ENCODE results near the gene ATP5ME.
"Not testable (repeated sequence)": the region's sequence is repeated elsewhere in the genome, so short reads cannot be mapped to it uniquely, and the experiment has no call there.

Gene ATP5ME

DNA sequence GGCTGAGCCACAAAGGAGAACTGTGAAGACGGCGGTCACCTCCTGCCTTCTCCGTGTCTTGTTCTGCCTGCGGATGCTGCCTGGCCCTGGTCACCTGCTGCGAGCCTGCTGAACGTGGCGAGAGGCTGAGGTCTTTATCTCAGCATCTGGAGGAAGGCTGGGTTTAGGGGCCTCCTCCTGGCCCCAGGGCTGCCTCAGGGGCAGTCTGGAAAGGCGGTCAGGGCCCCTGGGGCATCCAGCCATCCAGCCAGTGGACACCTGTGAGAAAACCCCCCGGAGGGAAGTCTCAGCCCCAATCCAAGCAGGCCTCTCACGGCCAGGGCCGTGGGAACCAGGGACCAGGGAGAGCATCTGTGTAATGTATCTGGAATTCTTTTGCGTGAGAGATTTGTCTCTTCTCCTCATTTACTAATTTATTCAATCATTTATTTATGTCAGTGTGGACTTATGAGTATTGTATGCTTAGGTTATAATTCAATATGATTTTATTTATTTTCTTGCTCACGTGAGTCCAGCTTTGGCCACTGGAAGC lies 37.4 kb downstream of the ATP5ME start:
- H3K27ac ChIP-seq (ENCODE audit: low read depth, low read length) = no peak overlapping the region
- H3K9me2 ChIP-seq (replicated peaks; ENCODE audit: insufficient read depth, low read length) = no peaks in the 10 kb centered on the region
- no peaks in the 10 kb centered on the region for H3F3A ChIP-seq (ENCODE audit: insufficient read depth)
- H3K9me3 ChIP-seq (ENCODE audit: insufficient read depth, low read length) = no peaks in the 10 kb centered on the region
- H3K79me2 ChIP-seq (ENCODE audit: insufficient read depth, low read length) = no peaks in the 10 kb centered on the region
- H3K27me3 ChIP-seq (ENCODE audit: low read length) = no peaks in the 10 kb centered on the region
- H3K36me3 ChIP-seq (ENCODE audit: low read length) = no peaks in the 10 kb centered on the region
- no peak overlapping the region for H3K4me2 ChIP-seq (ENCODE audit: low read depth, low read length, poor library complexity, severe bottlenecking)
- H3K9ac ChIP-seq (ENCODE audit: low read length) = no peak overlapping the region
- TF ChIP-seq, protein P1, sequence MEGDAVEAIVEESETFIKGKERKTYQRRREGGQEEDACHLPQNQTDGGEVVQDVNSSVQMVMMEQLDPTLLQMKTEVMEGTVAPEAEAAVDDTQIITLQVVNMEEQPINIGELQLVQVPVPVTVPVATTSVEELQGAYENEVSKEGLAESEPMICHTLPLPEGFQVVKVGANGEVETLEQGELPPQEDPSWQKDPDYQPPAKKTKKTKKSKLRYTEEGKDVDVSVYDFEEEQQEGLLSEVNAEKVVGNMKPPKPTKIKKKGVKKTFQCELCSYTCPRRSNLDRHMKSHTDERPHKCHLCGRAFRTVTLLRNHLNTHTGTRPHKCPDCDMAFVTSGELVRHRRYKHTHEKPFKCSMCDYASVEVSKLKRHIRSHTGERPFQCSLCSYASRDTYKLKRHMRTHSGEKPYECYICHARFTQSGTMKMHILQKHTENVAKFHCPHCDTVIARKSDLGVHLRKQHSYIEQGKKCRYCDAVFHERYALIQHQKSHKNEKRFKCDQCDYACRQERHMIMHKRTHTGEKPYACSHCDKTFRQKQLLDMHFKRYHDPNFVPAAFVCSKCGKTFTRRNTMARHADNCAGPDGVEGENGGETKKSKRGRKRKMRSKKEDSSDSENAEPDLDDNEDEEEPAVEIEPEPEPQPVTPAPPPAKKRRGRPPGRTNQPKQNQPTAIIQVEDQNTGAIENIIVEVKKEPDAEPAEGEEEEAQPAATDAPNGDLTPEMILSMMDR (IDR thresholded peaks at IDR 0.05; ENCODE audit: insufficient read depth, low read length, poor library complexity, severe bottlenecking) = no peak
- TF ChIP-seq EZH2phosphoT487 (conservative IDR thresholded peaks at IDR 0.05; ENCODE audit: low read length) = no peak
- H4K20me1 ChIP-seq (ENCODE audit: low read depth, low read length) = no peaks in the 10 kb centered on the region
- no peak overlapping the region for H3K4me3 ChIP-seq (ENCODE audit: insufficient read depth, low read length, poor library complexity, severe bottlenecking)
- no peak overlapping the region for H2AFZ ChIP-seq (ENCODE audit: low read depth, low read length, severe bottlenecking)

DNA sequence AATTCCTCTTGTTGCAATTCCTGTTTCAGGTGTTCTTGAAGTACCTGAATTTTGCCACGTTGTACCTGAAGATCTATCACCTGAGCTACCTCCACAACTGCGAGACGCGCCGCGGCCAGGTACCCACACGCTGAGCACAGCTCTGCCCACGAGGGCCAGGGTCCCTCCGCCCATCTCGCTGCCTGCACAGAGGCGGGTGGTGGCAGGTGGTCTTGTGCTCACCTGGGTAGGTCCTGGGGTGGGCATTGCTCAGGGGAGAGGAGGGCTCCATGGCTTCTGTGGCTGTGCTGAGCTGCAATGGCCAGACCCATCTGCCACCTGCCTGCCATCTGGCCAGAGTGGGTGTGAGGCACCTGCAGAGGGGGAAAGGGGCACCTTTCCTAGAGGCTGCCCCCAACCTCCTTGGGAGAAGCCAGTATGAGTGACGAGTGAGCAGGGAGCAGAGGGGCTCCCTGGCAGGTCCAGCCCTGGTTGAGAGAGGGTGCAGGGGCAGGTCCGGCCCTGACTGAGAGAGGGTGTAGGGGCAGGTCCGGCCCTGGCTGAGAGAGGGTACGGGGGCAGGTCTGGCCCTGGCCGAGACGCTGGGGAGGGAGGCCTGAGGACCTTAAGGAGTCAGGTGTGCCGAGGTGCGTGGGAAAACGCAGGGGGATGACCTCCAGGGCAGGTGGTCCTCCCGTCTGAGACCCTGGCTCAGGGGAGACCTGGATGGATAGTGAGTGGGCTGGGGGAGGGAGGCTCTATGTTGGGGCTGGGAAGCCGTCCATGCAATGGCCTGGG lies 38.0 kb downstream of the ATP5ME start:
- H3K36me3 ChIP-seq (ENCODE audit: low read length) = no peaks in the 10 kb centered on the region
- TF ChIP-seq EZH2phosphoT487 (conservative IDR thresholded peaks at IDR 0.05; ENCODE audit: low read length) = no peak
- TF ChIP-seq, protein P1 (IDR thresholded peaks at IDR 0.05; ENCODE audit: insufficient read depth, low read length, poor library complexity, severe bottlenecking) = no peak
- no peak overlapping the region for H3K4me2 ChIP-seq (ENCODE audit: low read depth, low read length, poor library complexity, severe bottlenecking)
- no peak overlapping the region for H2AFZ ChIP-seq (ENCODE audit: low read depth, low read length, severe bottlenecking)
- H4K20me1 ChIP-seq (ENCODE audit: low read depth, low read length) = no peaks in the 10 kb centered on the region
- H3K9me2 ChIP-seq (replicated peaks; ENCODE audit: insufficient read depth, low read length) = no peaks in the 10 kb centered on the region
- no peaks in the 10 kb centered on the region for H3K9me3 ChIP-seq (ENCODE audit: insufficient read depth, low read length)
- H3K27ac ChIP-seq (ENCODE audit: low read depth, low read length) = no peak overlapping the region
- H3K79me2 ChIP-seq (ENCODE audit: insufficient read depth, low read length) = no peaks in the 10 kb centered on the region
- no peaks in the 10 kb centered on the region for H3K27me3 ChIP-seq (ENCODE audit: low read length)
- H3F3A ChIP-seq (ENCODE audit: insufficient read depth) = no peaks in the 10 kb centered on the region
- no peak overlapping the region for H3K4me3 ChIP-seq (ENCODE audit: insufficient read depth, low read length, poor library complexity, severe bottlenecking)
- no peak overlapping the region for H3K9ac ChIP-seq (ENCODE audit: low read length)

DNA sequence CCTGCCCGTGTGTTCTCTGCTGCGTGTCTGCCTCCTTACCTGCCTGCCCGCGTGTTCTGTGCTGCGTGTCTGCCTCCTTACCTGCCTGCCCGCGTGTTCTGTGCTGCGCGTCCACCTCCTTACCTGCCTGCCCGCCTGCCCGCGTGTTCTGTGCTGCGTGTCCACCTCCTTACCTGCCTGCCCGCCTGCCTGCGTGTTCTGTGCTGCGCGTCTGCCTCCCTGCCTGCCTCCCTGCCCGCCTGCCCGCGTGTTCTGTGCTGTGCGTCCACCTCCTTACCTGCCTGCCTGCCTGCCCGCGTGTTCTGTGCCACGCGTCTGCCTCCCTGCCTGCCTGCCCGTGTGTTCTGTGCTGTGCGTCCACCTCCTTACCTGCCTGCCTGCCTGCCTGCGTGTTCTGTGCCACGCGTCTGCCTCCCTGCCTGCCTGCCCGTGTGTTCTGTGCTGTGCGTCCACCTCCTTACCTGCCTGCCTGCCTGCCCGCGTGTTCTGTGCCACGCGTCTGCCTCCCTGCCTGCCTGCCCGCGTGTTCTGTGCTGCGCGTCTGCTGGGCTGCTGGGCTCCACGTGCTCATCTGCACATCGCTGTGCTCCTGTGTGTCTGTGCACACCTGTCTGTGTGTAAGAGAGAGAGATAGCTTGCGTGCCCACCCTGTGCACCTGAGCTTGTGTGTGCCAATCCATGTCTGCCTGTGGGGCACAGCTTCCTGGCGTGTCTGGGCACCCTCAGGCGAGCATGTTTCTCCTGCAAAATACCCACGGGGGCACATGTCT lies 38.8 kb downstream of the ATP5ME start:
- H3K9ac ChIP-seq (ENCODE audit: low read length); H3K27ac ChIP-seq (ENCODE audit: low read depth, low read length); H3K4me3 ChIP-seq (ENCODE audit: insufficient read depth, low read length, poor library complexity, severe bottlenecking); H3K4me2 ChIP-seq (ENCODE audit: low read depth, low read length, poor library complexity, severe bottlenecking); H3K36me3 ChIP-seq (ENCODE audit: low read length); H3K27me3 ChIP-seq (ENCODE audit: low read length); H3K9me2 ChIP-seq (replicated peaks; ENCODE audit: insufficient read depth, low read length); H4K20me1 ChIP-seq (ENCODE audit: low read depth, low read length); H3F3A ChIP-seq (ENCODE audit: insufficient read depth); H2AFZ ChIP-seq (ENCODE audit: low read depth, low read length, severe bottlenecking); H3K9me3 ChIP-seq (ENCODE audit: insufficient read depth, low read length); H3K79me2 ChIP-seq (ENCODE audit: insufficient read depth, low read length): not testable (repeated sequence)

DNA sequence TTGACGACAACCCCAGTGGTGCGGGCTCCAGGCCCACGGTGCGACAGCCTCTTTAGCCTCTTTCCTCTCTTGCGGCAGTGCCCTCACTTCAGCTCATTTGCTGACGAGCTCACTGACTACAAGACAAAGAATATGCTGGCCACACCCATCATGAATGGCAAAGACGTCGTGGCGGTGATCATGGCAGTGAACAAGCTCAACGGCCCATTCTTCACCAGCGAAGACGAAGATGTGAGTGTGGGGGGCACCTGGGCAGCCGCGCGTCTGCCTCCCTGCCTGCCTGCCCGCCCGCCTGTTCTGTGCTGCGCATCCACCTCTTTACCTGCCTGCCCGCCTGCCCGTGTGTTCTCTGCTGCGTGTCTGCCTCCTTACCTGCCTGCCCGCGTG lies 39.5 kb downstream of the ATP5ME start:
- H2AFZ ChIP-seq (ENCODE audit: low read depth, low read length, severe bottlenecking) = no peak overlapping the region
- H4K20me1 ChIP-seq (ENCODE audit: low read depth, low read length) = no peaks in the 10 kb centered on the region
- no peaks in the 10 kb centered on the region for H3F3A ChIP-seq (ENCODE audit: insufficient read depth)
- H3K27me3 ChIP-seq (ENCODE audit: low read length) = no peaks in the 10 kb centered on the region
- H3K9me2 ChIP-seq (replicated peaks; ENCODE audit: insufficient read depth, low read length) = no peaks in the 10 kb centered on the region
- H3K79me2 ChIP-seq (ENCODE audit: insufficient read depth, low read length) = no peaks in the 10 kb centered on the region
- H3K9ac ChIP-seq (ENCODE audit: low read length) = no peak overlapping the region
- H3K9me3 ChIP-seq (ENCODE audit: insufficient read depth, low read length) = no peaks in the 10 kb centered on the region
- no peak for TF ChIP-seq EZH2phosphoT487 (conservative IDR thresholded peaks at IDR 0.05; ENCODE audit: low read length)
- TF ChIP-seq, protein P1 (IDR thresholded peaks at IDR 0.05; ENCODE audit: insufficient read depth, low read length, poor library complexity, severe bottlenecking) = no peak
- no peak overlapping the region for H3K27ac ChIP-seq (ENCODE audit: low read depth, low read length)
- H3K36me3 ChIP-seq (ENCODE audit: low read length) = no peaks in the 10 kb centered on the region
- H3K4me2 ChIP-seq (ENCODE audit: low read depth, low read length, poor library complexity, severe bottlenecking) = no peak overlapping the region
- H3K4me3 ChIP-seq (ENCODE audit: insufficient read depth, low read length, poor library complexity, severe bottlenecking) = no peak overlapping the region

All from SU-DHL-6 (cell line).